Smooth muscle cell (in vitro differentiated cells): Measurements from ENCODE around the gene TECPR1. TPM values are rescaled to one million over a fixed set of nuclear protein-coding genes. Genes with fewer than 3 reads are reported as not detected.

Experiments
- DNase-seq: peaks from one replicate; lab custom pipeline; 2025; ENCODE audit not compliant: unreplicated experiment; lab: John Stamatoyannopoulos, UW
- H2AFZ ChIP-seq: fragments of 200-600 bp; sonication (generic); 2 replicates; pipeline ENCODE4 v1.6.0; 2016; ENCODE audit warnings: antibody characterized with exemption, low read depth, mild to moderate bottlenecking
- H3F3A ChIP-seq: fragments of 200-600 bp; sonication (generic); 2 replicates; pipeline ENCODE4 v1.6.0; 2017; ENCODE audit warnings: antibody characterized with exemption, low read depth
- H3K27ac ChIP-seq: fragments of 200-600 bp; sonication (generic); 2 replicates; pipeline ENCODE4 v1.5.1; 2016; ENCODE audit warnings: low read depth, mild to moderate bottlenecking
- H3K27me3 ChIP-seq: fragments of 200-600 bp; sonication (generic); 2 replicates; pipeline ENCODE4 v1.6.1; 2016; ENCODE audit warnings: low read depth, mild to moderate bottlenecking
- H3K36me3 ChIP-seq: fragments of 200-600 bp; sonication (generic); 2 replicates; pipeline ENCODE4 v1.5.1; 2016; ENCODE audit warnings: low read depth
- H3K4me1 ChIP-seq: fragments of 200-600 bp; sonication (generic); 2 replicates; pipeline ENCODE4 v1.5.1; 2016; ENCODE audit warnings: low read depth
- H3K4me2 ChIP-seq: fragments of 200-600 bp; sonication (generic); 2 replicates; pipeline ENCODE4 v1.6.0; 2016; ENCODE audit warnings: mild to moderate bottlenecking
- H3K4me3 ChIP-seq: fragments of 200-600 bp; sonication (generic); 2 replicates; pipeline ENCODE4 v1.5.1; 2016; ENCODE audit warnings: mild to moderate bottlenecking
- H3K79me2 ChIP-seq: fragments of 200-600 bp; sonication (generic); 2 replicates; pipeline ENCODE4 v1.6.0; 2016; ENCODE audit warnings: low read depth, mild to moderate bottlenecking
- H3K9ac ChIP-seq: fragments of 200-600 bp; sonication (generic); 2 replicates; pipeline ENCODE4 v1.6.0; 2016; ENCODE audit warnings: low read depth
- H3K9me3 ChIP-seq: fragments of 200-600 bp; sonication (generic); replicated peaks from 2 replicates; pipeline ENCODE4 v1.5.1; 2016; ENCODE audit warnings: low read depth
- H4K20me1 ChIP-seq: fragments of 200-600 bp; sonication (generic); 2 replicates; pipeline ENCODE4 v1.6.0; 2016; ENCODE audit warnings: low read depth
- CTCF ChIP-seq: fragments of 200-600 bp; sonication (generic); IDR thresholded peaks from 2 replicates; pipeline ENCODE4 v1.5.1; 2017; ENCODE audit warnings: borderline replicate concordance, mild to moderate bottlenecking, antibody characterized with exemption; ENCODE audit not compliant: insufficient read depth, poor library complexity, severe bottlenecking
- WGBS: methylation state at CpG from one replicate; pipeline ENCODE4 v1.1.7; 2016; ENCODE audit warnings: low lambda C conversion rate; 5-methylcytosine and 5-hydroxymethylcytosine counted together
- polyA plus RNA-seq: library from polyadenylated mRNA; unstranded; fragments of >200 nt; fragmentation: Nextera tagmentation; extraction: Ambion mirVana; gene quantifications from 2 replicates; pipeline ENCODE4 v1.2.1, GENCODE V29; 2016
- total RNA-seq: library from RNA; depleted of rRNA; stranded (reverse); fragments of >200 nt; gene quantifications from 2 replicates; pipeline ENCODE4 v1.2.3, GENCODE V29; 2014

TECPR1 gene
- total and polyA plus RNA-seq, 2 experiments from 2014 or later = 8.9 to 33.1 TPM

DNA sequence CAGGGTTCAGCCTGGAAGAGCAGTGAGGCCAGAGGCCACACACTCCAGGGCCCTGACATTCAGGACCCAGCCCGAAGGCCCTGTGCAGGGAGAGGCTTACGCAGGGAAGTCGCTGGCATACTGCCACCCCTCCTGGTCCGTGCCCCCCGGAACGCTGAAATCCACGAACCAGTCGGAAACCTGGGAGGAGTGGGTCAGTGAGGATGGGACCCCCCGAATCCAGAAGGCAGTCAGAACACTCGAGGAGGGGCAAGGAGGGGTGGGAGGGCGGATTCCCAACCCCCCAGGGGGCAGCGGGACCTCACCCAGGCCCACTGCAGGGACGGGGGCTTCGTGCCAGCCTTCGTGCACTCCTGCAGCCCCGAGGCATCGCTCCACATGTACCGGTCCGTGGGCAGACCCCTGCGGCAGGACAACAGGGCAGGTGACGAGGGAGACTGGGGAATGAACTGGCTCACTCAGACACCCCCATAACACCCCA, 27.3 kb downstream of the TECPR1 start:
- H3K4me1 ChIP-seq = no peaks in the 10 kb centered on the region
- no peak overlapping the region for H3K4me2 ChIP-seq
- no peaks in the 10 kb centered on the region for H3K9me3 ChIP-seq
- 96% methylated on average over 20 of the region's 21 CpGs for WGBS
- no peak for DNase-seq
- H3K79me2 ChIP-seq = no peaks in the 10 kb centered on the region
- H3K27ac ChIP-seq = no peak overlapping the region
- no peaks in the 10 kb centered on the region for H3K36me3 ChIP-seq
- H2AFZ ChIP-seq = no peak overlapping the region
- H4K20me1 ChIP-seq = no peaks in the 10 kb centered on the region
- TF ChIP-seq CTCF = no peak
- H3K9ac ChIP-seq = no peak overlapping the region
- no peaks in the 10 kb centered on the region for H3K27me3 ChIP-seq
- no peaks in the 10 kb centered on the region for H3F3A ChIP-seq
- no peak overlapping the region for H3K4me3 ChIP-seq

- no peak for TF ChIP-seq CTCF
- H3K27me3 ChIP-seq = no peaks in the 10 kb centered on the region
- H3F3A ChIP-seq = no peaks in the 10 kb centered on the region
- H4K20me1 ChIP-seq = no peaks in the 10 kb centered on the region
- DNase-seq = no peak
- 94% methylated on average over 20 of the region's 21 CpGs for WGBS
- no peak overlapping the region for H3K4me2 ChIP-seq
- H3K79me2 ChIP-seq = no peaks in the 10 kb centered on the region
- H3K9ac ChIP-seq = no peak overlapping the region
- no peak overlapping the region for H3K4me3 ChIP-seq
- no peaks in the 10 kb centered on the region for H3K36me3 ChIP-seq
- no peak overlapping the region for H3K27ac ChIP-seq
- no peak overlapping the region for H2AFZ ChIP-seq
- H3K9me3 ChIP-seq = no peaks in the 10 kb centered on the region
- H3K4me1 ChIP-seq = no peaks in the 10 kb centered on the region
Measured at GRCh38 chr7:98223898-98224700, 27.9 kb downstream of the TECPR1 start.

- no peak overlapping the region for H3K4me3 ChIP-seq
- no peaks in the 10 kb centered on the region for H3F3A ChIP-seq
- no peak overlapping the region for H3K4me2 ChIP-seq
- H3K36me3 ChIP-seq = no peaks in the 10 kb centered on the region
- H3K27ac ChIP-seq = no peak overlapping the region
- H2AFZ ChIP-seq = no peak overlapping the region
- no peak for DNase-seq
- no peak for TF ChIP-seq CTCF
- no peaks in the 10 kb centered on the region for H3K27me3 ChIP-seq
- H3K9me3 ChIP-seq = no peaks in the 10 kb centered on the region
- no peaks in the 10 kb centered on the region for H4K20me1 ChIP-seq
- peaks cover 4% of the 10 kb centered on the region for H3K4me1 ChIP-seq
- H3K9ac ChIP-seq = no peak overlapping the region
- no peaks in the 10 kb centered on the region for H3K79me2 ChIP-seq
- WGBS = 92% methylated on average over 15 of the region's 15 CpGs
Measured at GRCh38 chr7:98223351-98223897, 28.6 kb downstream of the TECPR1 start.
